Measurements from ENCODE around the gene NDUFB6.

NDUFB6 gene

DNA sequence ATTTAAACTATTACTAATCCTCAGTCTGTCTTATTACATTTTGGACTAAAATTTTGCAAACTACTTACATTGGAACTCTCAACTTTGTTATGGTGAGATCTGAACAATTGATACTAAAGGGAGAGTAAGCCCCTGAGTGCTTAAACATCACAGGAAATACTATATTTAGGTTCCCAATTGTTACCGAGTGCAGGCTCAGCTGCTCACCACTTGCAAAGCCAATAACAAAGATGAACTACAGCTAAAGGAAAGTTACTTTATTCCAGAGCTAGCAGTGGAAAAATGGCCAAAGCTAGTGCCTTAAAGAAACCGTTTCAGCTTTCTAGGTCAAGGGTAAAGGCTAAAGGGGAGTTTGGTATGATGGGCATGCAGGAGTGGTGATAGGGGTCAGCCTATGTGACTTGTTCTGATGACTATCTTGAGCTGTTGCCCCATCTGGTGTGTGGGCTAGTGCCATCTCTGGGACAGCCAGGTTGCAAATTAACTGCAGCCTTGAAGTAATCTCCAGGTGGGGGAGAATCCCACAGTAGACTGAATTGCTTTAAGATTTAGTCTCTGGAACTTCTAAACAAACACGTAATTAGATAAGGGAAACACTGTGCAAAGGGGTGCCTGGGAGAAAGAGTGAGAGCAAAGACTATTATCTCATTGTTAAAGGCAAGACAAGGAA lies 7.8 kb upstream of the NDUFB6 start:
- Histone ChIP-seq H3K27ac (no peak overlapping the region), H3K4me3 (no peak overlapping the region)
- TF ChIP-seq, protein P1, sequence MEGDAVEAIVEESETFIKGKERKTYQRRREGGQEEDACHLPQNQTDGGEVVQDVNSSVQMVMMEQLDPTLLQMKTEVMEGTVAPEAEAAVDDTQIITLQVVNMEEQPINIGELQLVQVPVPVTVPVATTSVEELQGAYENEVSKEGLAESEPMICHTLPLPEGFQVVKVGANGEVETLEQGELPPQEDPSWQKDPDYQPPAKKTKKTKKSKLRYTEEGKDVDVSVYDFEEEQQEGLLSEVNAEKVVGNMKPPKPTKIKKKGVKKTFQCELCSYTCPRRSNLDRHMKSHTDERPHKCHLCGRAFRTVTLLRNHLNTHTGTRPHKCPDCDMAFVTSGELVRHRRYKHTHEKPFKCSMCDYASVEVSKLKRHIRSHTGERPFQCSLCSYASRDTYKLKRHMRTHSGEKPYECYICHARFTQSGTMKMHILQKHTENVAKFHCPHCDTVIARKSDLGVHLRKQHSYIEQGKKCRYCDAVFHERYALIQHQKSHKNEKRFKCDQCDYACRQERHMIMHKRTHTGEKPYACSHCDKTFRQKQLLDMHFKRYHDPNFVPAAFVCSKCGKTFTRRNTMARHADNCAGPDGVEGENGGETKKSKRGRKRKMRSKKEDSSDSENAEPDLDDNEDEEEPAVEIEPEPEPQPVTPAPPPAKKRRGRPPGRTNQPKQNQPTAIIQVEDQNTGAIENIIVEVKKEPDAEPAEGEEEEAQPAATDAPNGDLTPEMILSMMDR (IDR thresholded peaks at IDR 0.05) = no peak
- DNase-seq (ENCODE audit: low spot score) = no peak

DNA sequence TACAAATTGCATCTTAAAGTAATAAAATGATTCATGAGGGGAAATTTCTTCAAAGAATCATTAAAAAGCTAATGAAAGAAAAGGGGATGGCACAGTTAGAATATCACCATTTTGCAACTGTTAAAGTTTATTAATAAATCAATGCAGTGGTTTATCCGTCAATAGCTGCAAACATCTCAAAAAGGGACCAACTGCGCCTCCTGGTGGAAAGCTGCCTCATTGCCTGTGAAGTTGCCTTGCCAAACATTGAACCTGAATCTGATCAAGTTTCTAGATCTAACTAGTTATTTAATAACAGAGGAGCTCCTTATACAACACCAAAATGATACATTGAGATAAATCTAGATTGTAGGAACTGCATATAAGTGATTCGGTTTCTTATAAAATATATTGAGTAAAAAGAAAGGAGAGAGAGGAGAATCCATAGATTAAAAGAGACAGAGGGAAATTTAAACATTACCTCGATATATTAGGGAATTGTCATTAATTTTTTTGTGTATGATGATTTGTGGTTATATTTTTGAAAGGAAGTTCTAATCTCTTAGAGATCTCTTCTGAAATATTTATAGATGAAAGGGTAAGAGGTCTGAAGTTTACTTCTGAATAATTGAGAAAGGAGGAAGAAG lies 6.9 kb upstream of the NDUFB6 start:
- DNase-seq (ENCODE audit: low spot score) = no peak
- Histone ChIP-seq H3K4me3 (no peak overlapping the region), H3K27ac (no peak overlapping the region)
- TF ChIP-seq, protein P1 (IDR thresholded peaks at IDR 0.05) = peak; percentile 66

DNA sequence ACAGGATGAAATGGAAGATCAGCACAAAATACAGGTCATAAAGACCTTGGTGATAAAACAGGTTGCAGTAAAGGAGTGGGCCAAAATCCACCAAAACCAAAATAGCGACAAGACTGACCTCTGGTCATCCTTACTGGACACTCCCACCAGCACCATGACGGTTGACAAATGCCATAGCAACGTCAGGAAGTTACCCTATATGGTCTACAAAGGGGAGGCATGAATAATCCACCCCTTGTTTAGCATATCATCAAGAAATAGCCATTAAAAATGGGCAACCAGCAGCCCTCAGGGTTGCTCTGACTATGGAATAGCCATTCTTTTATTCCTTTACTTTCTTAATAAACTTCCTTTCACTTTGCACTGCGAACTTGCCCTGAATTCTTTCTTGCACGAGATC lies 6.0 kb upstream of the NDUFB6 start:
- DNase-seq (ENCODE audit: low spot score) = no peak
- H3K27ac ChIP-seq = no peak overlapping the region
- TF ChIP-seq, protein P1 (IDR thresholded peaks at IDR 0.05) = no peak
- peak overlapping the region; percentile 29 for H3K4me3 ChIP-seq

DNA sequence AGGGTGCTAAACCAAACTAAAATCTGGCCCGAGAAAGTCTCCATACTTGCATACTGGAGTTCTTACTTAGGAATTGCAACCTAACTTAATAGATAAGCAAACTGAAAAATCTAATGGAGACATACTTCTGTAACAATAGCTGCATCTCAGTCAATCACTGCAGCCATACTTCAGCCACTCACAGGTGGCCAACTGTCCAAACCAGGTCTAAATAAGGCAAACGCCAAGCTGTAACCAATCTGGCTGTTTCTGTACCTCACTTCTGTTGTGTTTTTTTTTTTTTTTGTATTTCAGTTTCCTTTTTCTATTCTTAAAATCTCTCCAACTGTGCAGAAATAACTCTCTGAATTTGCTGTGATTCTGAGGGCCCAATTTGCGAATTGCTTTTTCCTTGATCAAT lies 4.4 kb upstream of the NDUFB6 start:
- TF ChIP-seq, protein P1 (IDR thresholded peaks at IDR 0.05) = no peak
- no peak overlapping the region for H3K27ac ChIP-seq

DNA sequence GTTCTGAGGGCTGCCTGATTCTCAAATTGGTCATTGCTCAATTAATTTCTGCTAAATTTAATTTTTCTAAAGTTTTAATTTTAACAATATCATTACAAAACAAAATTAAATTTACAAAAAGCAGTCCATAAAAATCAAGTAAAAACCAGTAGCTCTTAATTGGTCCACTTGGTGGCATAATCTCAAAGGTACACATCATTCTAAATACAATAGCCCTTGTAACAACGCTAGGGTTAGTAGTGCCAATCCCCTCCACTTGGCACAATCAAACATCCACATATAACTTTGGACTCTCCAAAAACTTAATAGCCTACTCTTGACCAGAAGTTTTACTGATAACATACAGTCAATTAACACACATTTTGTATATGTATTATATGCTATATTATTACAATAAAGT lies 1.9 kb upstream of the NDUFB6 start:
- no peak overlapping the region for H3K4me3 ChIP-seq
- TF ChIP-seq, protein P1 (IDR thresholded peaks at IDR 0.05) = no peak
- no peak overlapping the region for H3K27ac ChIP-seq
- DNase-seq (ENCODE audit: low spot score) = no peak

More for the DNA sequence above, 4.4 kb upstream of the NDUFB6 start:
- no peak overlapping the region for H3K4me3 ChIP-seq
- DNase-seq (ENCODE audit: low spot score) = no peak

DNA sequence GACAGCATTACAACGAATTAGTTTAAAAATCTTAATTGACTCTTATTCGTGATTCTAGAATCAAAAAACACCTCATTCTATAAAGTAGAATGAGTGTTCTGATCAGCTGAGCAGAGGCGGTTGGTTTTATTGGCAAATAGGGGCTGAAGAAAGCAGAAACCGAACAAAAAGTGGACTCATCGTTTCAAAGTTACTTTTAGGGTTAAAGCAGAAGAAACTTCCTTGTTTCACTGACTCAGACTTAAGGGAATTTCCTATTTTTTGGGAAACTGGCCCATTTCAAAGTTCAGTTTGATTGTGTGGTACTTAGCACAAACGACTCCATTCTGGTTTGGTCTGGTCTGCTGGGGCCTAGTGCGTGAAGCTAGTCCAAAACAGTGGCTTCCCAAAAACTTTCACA lies 862 bp upstream of the NDUFB6 start:
- DNase-seq (ENCODE audit: low spot score) = no peak
- TF ChIP-seq, protein P1 (IDR thresholded peaks at IDR 0.05) = no peak
- Histone ChIP-seq H3K27ac (no peak overlapping the region), H3K4me3 (no peak overlapping the region)
